ENCODE results near the gene SLC35F3. TPM values are rescaled to one million over a fixed set of nuclear protein-coding genes. Genes with fewer than 3 reads are reported as not detected.

SLC35F3 gene
- total RNA-seq, 1 donor from 2014 or later = 0.21 TPM

- no peak for DNase-seq (ENCODE audit: low spot score)
Observed at GRCh38 chr1:233912447-233912846, 8.0 kb downstream of the SLC35F3 start.

GRCh38 chr1:233912909-233913308 is 8.4 kb downstream of the SLC35F3 start:
- no peak for DNase-seq (ENCODE audit: low spot score)

- DNase-seq (ENCODE audit: low spot score) = no peak
Observed at GRCh38 chr1:233916706-233917105, 12.2 kb downstream of the SLC35F3 start.

- DNase-seq (ENCODE audit: low spot score) = no peak
Observed at GRCh38 chr1:233919786-233920185, 15.3 kb downstream of the SLC35F3 start.

GRCh38 chr1:233928123-233928522 is 23.6 kb downstream of the SLC35F3 start:
- no peak for DNase-seq (ENCODE audit: low spot score)

- DNase-seq (ENCODE audit: low spot score) = no peak
Observed at GRCh38 chr1:233933339-233933738, 28.9 kb downstream of the SLC35F3 start.

- DNase-seq (ENCODE audit: low spot score) = no peak
Observed at GRCh38 chr1:233935297-233935868, 30.9 kb downstream of the SLC35F3 start.

GRCh38 chr1:233936422-233936821 is 31.9 kb downstream of the SLC35F3 start:
- DNase-seq (ENCODE audit: low spot score) = no peak

- DNase-seq (ENCODE audit: low spot score) = no peak
Observed at GRCh38 chr1:233936842-233937241, 32.4 kb downstream of the SLC35F3 start.

GRCh38 chr1:233938476-233938875 is 34.0 kb downstream of the SLC35F3 start:
- no peak for DNase-seq (ENCODE audit: low spot score)

GRCh38 chr1:233939451-233939850 is 35.0 kb downstream of the SLC35F3 start:
- no peak for DNase-seq (ENCODE audit: low spot score)

GRCh38 chr1:233940908-233941307 is 36.4 kb downstream of the SLC35F3 start:
- no peak for DNase-seq (ENCODE audit: low spot score)

- no peak for DNase-seq (ENCODE audit: low spot score)
Observed at GRCh38 chr1:233944601-233945000, 40.1 kb downstream of the SLC35F3 start.

- no peak for DNase-seq (ENCODE audit: low spot score)
Observed at GRCh38 chr1:233945573-233945972, 41.1 kb downstream of the SLC35F3 start.

- DNase-seq (ENCODE audit: low spot score) = no peak
Observed at GRCh38 chr1:233945979-233946378, 41.5 kb downstream of the SLC35F3 start.

- no peak for DNase-seq (ENCODE audit: low spot score)
Observed at GRCh38 chr1:233946724-233947123, 42.2 kb downstream of the SLC35F3 start.

GRCh38 chr1:233951804-233952203 is 47.3 kb downstream of the SLC35F3 start:
- DNase-seq (ENCODE audit: low spot score) = no peak

- DNase-seq (ENCODE audit: low spot score) = no peak
Observed at GRCh38 chr1:233957691-233958090, 53.2 kb downstream of the SLC35F3 start.

GRCh38 chr1:233959102-233959501 is 54.6 kb downstream of the SLC35F3 start:
- DNase-seq (ENCODE audit: low spot score) = no peak

- no peak for DNase-seq (ENCODE audit: low spot score)
Observed at GRCh38 chr1:233959971-233960370, 55.5 kb downstream of the SLC35F3 start.

- no peak for DNase-seq (ENCODE audit: low spot score)
Observed at GRCh38 chr1:233960386-233960785, 55.9 kb downstream of the SLC35F3 start.

GRCh38 chr1:233962878-233963277 is 58.4 kb downstream of the SLC35F3 start:
- DNase-seq (ENCODE audit: low spot score) = no peak

- no peak for DNase-seq (ENCODE audit: low spot score)
Observed at GRCh38 chr1:233965856-233966255, 61.4 kb downstream of the SLC35F3 start.

GRCh38 chr1:233971753-233972152 is 67.3 kb downstream of the SLC35F3 start:
- no peak for DNase-seq (ENCODE audit: low spot score)
